Small intestine (tissue), 7 donors: Measurements from ENCODE around the gene ZNG1A. TPM values are rescaled to one million over a fixed set of nuclear protein-coding genes. Genes with fewer than 3 reads are reported as not detected.
A peak's percentile ranks its signal among the peaks of the same experiment; 100 is the strongest.
"Not testable (repeated sequence)": the region's sequence is repeated elsewhere in the genome, so short reads cannot be mapped to it uniquely, and the experiment has no call there.

Experiments used
- DNase-seq, 2 donors: peaks; one replicate each; pipeline versions ENCODE4 v3.0.0 to v3.0.0-alpha.2; 2013
- FAIRE-seq: peaks from 2 replicates; lab custom pipeline; 2012; peaks lifted over from hg19 to GRCh38; lab: Jason Lieb, UNC
- H3K27ac ChIP-seq, 3 donors: one replicate each; pipeline ENCODE4 v1.5.1; 2013; ENCODE audit warnings: low read length in 2 of 3, mild to moderate bottlenecking in 2 of 3, control low read depth in 1 of 3, inconsistent platforms in 1 of 3, low read depth in 1 of 3, moderate library complexity in 1 of 3
- H3K27me3 ChIP-seq, 3 donors: one replicate each; pipeline ENCODE4 v1.6.1; 2013; ENCODE audit warnings: low read length in 3 of 3, inconsistent platforms in 1 of 3; ENCODE audit not compliant: control insufficient read depth in 3 of 3, insufficient read depth in 3 of 3
- H3K36me3 ChIP-seq, 3 donors: one replicate each; pipeline ENCODE4 v1.6.1; 2013; ENCODE audit warnings: low read length in 3 of 3, inconsistent platforms in 1 of 3, low read depth in 1 of 3, mild to moderate bottlenecking in 1 of 3, moderate library complexity in 1 of 3; ENCODE audit not compliant: control insufficient read depth in 3 of 3, insufficient read depth in 2 of 3
- H3K4me1 ChIP-seq, 3 donors: one replicate each; pipeline ENCODE4 v1.6.1; 2013; ENCODE audit warnings: low read length in 2 of 3, inconsistent platforms in 1 of 3, low read depth in 1 of 3, mild to moderate bottlenecking in 1 of 3, moderate library complexity in 1 of 3; ENCODE audit not compliant: control insufficient read depth in 3 of 3, insufficient read depth in 2 of 3
- H3K4me3 ChIP-seq, 3 donors: one replicate each; pipeline ENCODE4 v1.5.1; 2013; ENCODE audit warnings: low read length in 3 of 3, control low read depth in 1 of 3, inconsistent platforms in 1 of 3, low read depth in 1 of 3, mild to moderate bottlenecking in 1 of 3, moderate library complexity in 1 of 3
- H3K9me3 ChIP-seq, 2 donors: one replicate each; pipeline ENCODE4 v1.6.1; 2013; ENCODE audit warnings: low read depth in 1 of 2, low read length in 1 of 2; ENCODE audit not compliant: control insufficient read depth in 2 of 2, insufficient read depth in 1 of 2
- WGBS, 3 donors: extraction: QIAGEN DNeasy Blood & Tissue Kit; methylation state at CpG; one replicate each; pipeline ENCODE4 v1.1.7; 2013; 5-methylcytosine and 5-hydroxymethylcytosine counted together
- polyA plus RNA-seq, 4 donors: library from polyadenylated mRNA; stranded (reverse) in 3 of 4; unstranded in 1 of 4; fragments of 200-250 nt in 3 of 4; fragments of 120-200 nt in 1 of 4; gene quantifications; one replicate each; pipeline versions ENCODE4 v1.2.1 to v1.2.3, GENCODE V29; 2013
- donor health status: healthy with polysubstance abuse.
- donor health status: control.
- donor health status: control.
- donor health status: Bipolar disorder and iron deficiency.
- donor health status: healthy.

Gene ZNG1A
- polyA plus RNA-seq, 4 donors = 18.4 to 46.7 (median 34.0) TPM

- no peaks in the 10 kb centered on the region for H3K36me3 ChIP-seq
- H3K27me3 ChIP-seq = peaks cover 0 to 13% (median 0%) of the 10 kb centered on the region in 3 donors
- H3K27ac ChIP-seq = no peak overlapping the region
- no peak for DNase-seq
- H3K9me3 ChIP-seq = no peaks in the 10 kb centered on the region
- H3K4me3 ChIP-seq = no peak overlapping the region
- WGBS, 3 donors = 64 to 75% (median 70%) methylated on average over 7 of the region's 7 CpGs
- no peak for FAIRE-seq
- H3K4me1 ChIP-seq = peaks cover 0 to 12% (median 0%) of the 10 kb centered on the region in 3 donors
Measured at GRCh38 chr9:219670-220365, 41.0 kb upstream of the ZNG1A start.

- not testable (repeated sequence) for FAIRE-seq, H3K4me1 ChIP-seq
Measured at GRCh38 chr9:219036-219435, 40.2 kb upstream of the ZNG1A start.

GRCh38 chr9:217950-218349 is 39.1 kb upstream of the ZNG1A start:
- Histone ChIP-seq H3K27me3 (peaks cover 0 to 13% (median 0%) of the 10 kb centered on the region in 3 donors), H3K9me3 (no peaks in the 10 kb centered on the region), H3K36me3 (no peaks in the 10 kb centered on the region), H3K27ac (no peak overlapping the region), H3K4me3 (no peak overlapping the region), H3K4me1 (peaks cover 0 to 5% (median 0%) of the 10 kb centered on the region in 3 donors)
- WGBS, 3 donors = 52 to 76% (median 59%) methylated on average over 2 of the region's 2 CpGs
- DNase-seq = peak in 1 of 2 donors; percentile 28
- no peak for FAIRE-seq

More at GRCh38 chr9:219036-219435, 40.2 kb upstream of the ZNG1A start:
- H3K9me3 ChIP-seq, H3K36me3 ChIP-seq, DNase-seq, H3K4me3 ChIP-seq, H3K27ac ChIP-seq: not testable (repeated sequence)
- WGBS, 3 donors = 81 to 91% (median 82%) methylated on average over 7 of the region's 7 CpGs
- peaks cover 0 to 13% (median 0%) of the 10 kb centered on the region in 3 donors for H3K27me3 ChIP-seq

- H3K9me3 ChIP-seq = no peaks in the 10 kb centered on the region
- FAIRE-seq = no peak
Measured at GRCh38 chr9:216866-217265, 38.0 kb upstream of the ZNG1A start.

DNA sequence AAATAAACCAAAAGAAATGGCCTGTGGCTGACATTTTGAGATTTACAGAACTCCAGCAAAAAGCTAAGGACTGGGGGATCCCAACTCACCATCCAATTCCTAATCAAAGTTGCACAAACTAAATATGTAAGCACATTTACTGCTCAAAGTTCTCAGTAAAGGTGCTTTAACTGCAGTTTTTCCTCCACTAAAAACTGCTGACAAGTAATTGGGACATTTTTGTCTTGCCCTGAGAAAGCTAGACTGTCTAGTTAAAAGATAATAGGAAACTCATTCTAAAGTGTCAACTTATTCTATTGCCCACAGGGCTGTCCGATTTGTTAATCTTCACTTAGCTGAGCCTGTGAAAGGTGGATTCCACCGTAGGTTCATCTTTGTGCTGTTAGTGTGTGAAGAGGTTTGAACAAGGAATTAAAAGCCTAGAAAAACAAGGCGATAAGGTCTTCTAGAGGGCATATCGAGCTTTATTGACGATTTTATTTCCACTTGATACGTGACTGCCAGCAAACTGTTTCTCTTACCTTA is 36.8 kb upstream of the ZNG1A start:
- Histone ChIP-seq H3K27ac (peak overlapping the region in 2 of 3 donors; percentile 13 to 89), H3K4me3 (peak overlapping the region in 2 of 3 donors; percentile 37 to 79), H3K4me1 (peaks cover 0 to 5% (median 0%) of the 10 kb centered on the region in 3 donors), H3K27me3 (peaks cover 0 to 13% (median 0%) of the 10 kb centered on the region in 3 donors), H3K36me3 (no peaks in the 10 kb centered on the region), H3K9me3 (no peaks in the 10 kb centered on the region)
- DNase-seq (no peak), FAIRE-seq (no peak)
- 58 to 60% (median 60%) methylated on average over 6 of the region's 6 CpGs for WGBS, 3 donors

More at GRCh38 chr9:216866-217265, 38.0 kb upstream of the ZNG1A start:
- Histone ChIP-seq H3K4me3 (no peak overlapping the region), H3K27me3 (peaks cover 0 to 13% (median 0%) of the 10 kb centered on the region in 3 donors), H3K4me1 (peaks cover 0 to 5% (median 0%) of the 10 kb centered on the region in 3 donors), H3K36me3 (no peaks in the 10 kb centered on the region), H3K27ac (no peak overlapping the region)
- WGBS, 3 donors = 26 to 59% (median 50%) methylated on average over 1 of the region's 1 CpG
- peak in 1 of 2 donors; percentile 20 for DNase-seq

- peaks cover 0 to 5% (median 0%) of the 10 kb centered on the region in 3 donors for H3K4me1 ChIP-seq
- DNase-seq (peak; percentile 49 to 86), FAIRE-seq (no peak)
- WGBS, 3 donors = 1 to 2% (median 1%) methylated on average over 83 to 103 of the region's 103 CpGs
- no peaks in the 10 kb centered on the region for H3K36me3 ChIP-seq
- peak within 1 kb of the TSS; percentile 37 to 79 (median 48) for H3K4me3 ChIP-seq
- no peaks in the 10 kb centered on the region for H3K9me3 ChIP-seq
- peak within 1 kb of the TSS; percentile 23 to 89 (median 55) for H3K27ac ChIP-seq
- peaks cover 0 to 13% (median 0%) of the 10 kb centered on the region in 3 donors for H3K27me3 ChIP-seq
Measured at GRCh38 chr9:214648-215493, 36.0 kb upstream of the ZNG1A start, which contains the start of gene DOCK8. Gene DOCK8, plus strand, starts transcription at chr9:214865. Its CDS starts 112 bp downstream, at chr9:214977.

GRCh38 chr9:214351-214647 is 35.4 kb upstream of the ZNG1A start:
- no peak for FAIRE-seq
- Histone ChIP-seq H3K36me3 (no peaks in the 10 kb centered on the region), H3K9me3 (no peaks in the 10 kb centered on the region), H3K27ac (peak overlapping the region in 2 of 3 donors; percentile 55 to 89), H3K4me1 (peaks cover 0 to 5% (median 0%) of the 10 kb centered on the region in 3 donors), H3K27me3 (peaks cover 0 to 13% (median 0%) of the 10 kb centered on the region in 3 donors), H3K4me3 (peak overlapping the region; percentile 15 to 79 (median 48))
- WGBS, 3 donors = 2 to 3% (median 2%) methylated on average over 14 of the region's 14 CpGs
- DNase-seq = no peak

- 87 to 90% (median 88%) methylated on average over 24 of the region's 24 CpGs for WGBS, 3 donors
- not testable (repeated sequence) for H3K4me1 ChIP-seq, H3K36me3 ChIP-seq, H3K9me3 ChIP-seq, DNase-seq, H3K27ac ChIP-seq, FAIRE-seq
- Histone ChIP-seq H3K27me3 (peaks cover 0 to 13% (median 0%) of the 10 kb centered on the region in 3 donors), H3K4me3 (peak overlapping the region in 1 of 3 donors; percentile 15)
Measured at GRCh38 chr9:213901-214300, 35.0 kb upstream of the ZNG1A start.
